T-cell (primary cell): ENCODE data around the gene IMMP2L. TPM values are rescaled to one million over a fixed set of nuclear protein-coding genes. Genes with fewer than 3 reads are reported as not detected.
"Not testable (repeated sequence)": the region's sequence is repeated elsewhere in the genome, so short reads cannot be mapped to it uniquely, and the experiment has no call there.

Source experiments
- ATAC-seq, 4 experiments: fragments of 200-7000 bp in 3 of 4; fragments of 150-1000 bp in 1 of 4; cut with Tn5 transposase; replicated peaks in 1 of 4; 1 replicate in 3 of 4; 2 replicates in 1 of 4; pipeline ENCODE4 v1.10.0; 2021; ENCODE audit warnings: moderate library complexity in 3 of 4, mild to moderate bottlenecking in 2 of 4, moderate number of reproducible peaks in 1 of 4
- CTCF ChIA-PET, 2 donors: fragments of 300-600 bp; sonication (Branson Sonifier 250); formaldehyde crosslinking; loops; one replicate each; lab custom pipeline; 2022; ENCODE audit warnings: antibody characterized with exemption in 2 of 2; lab: Charles Lee
- POLR2A ChIA-PET, 2 donors: fragments of 300-600 bp; sonication (Branson Sonifier 250); formaldehyde crosslinking; loops; one replicate each; lab custom pipeline; 2022; ENCODE audit warnings: antibody characterized with exemption in 2 of 2; lab: Charles Lee
- DNase-seq, 35 experiments: peaks; one replicate each; pipeline versions ENCODE4 v3.0.0 to v3.0.0-alpha.2; 2013 to 2023
- H3K27ac ChIP-seq: one replicate; pipeline ENCODE4 v1.5.1; 2013; ENCODE audit warnings: low read length
- H3K27me3 ChIP-seq, 2 experiments: replicated peaks in 1 of 2; 1 replicate in 1 of 2; 2 replicates in 1 of 2; pipeline versions ENCODE4 v1.6.1 to v1.7.0; 2013; ENCODE audit warnings: low read length in 1 of 2, mixed read lengths in 1 of 2; ENCODE audit not compliant: control insufficient read depth in 2 of 2, insufficient read depth in 2 of 2; ENCODE audit errors: extremely low read depth in 1 of 2
- H3K36me3 ChIP-seq, 2 donors: 1 replicate in 1 of 2; 2 replicates in 1 of 2; pipeline versions ENCODE4 v1.6.1 to v1.7.0; 2013; ENCODE audit warnings: low read length in 1 of 2; ENCODE audit not compliant: control insufficient read depth in 2 of 2, insufficient read depth in 1 of 2; ENCODE audit errors: extremely low read depth in 1 of 2
- H3K4me1 ChIP-seq, 2 experiments: 1 replicate in 1 of 2; 2 replicates in 1 of 2; pipeline versions ENCODE4 v1.6.1 to v1.7.0; 2013; ENCODE audit warnings: low read length in 2 of 2, mixed read lengths in 1 of 2; ENCODE audit not compliant: insufficient read depth in 2 of 2, control insufficient read depth in 1 of 2; ENCODE audit errors: extremely low read depth in 1 of 2
- H3K4me3 ChIP-seq, 2 donors: 1 replicate in 1 of 2; 2 replicates in 1 of 2; pipeline versions ENCODE4 v1.5.1 to v1.7.0; 2013; ENCODE audit warnings: mild to moderate bottlenecking in 2 of 2, low read length in 1 of 2, moderate library complexity in 1 of 2; ENCODE audit not compliant: control insufficient read depth in 1 of 2; ENCODE audit errors: extremely low read depth in 1 of 2
- H3K9me3 ChIP-seq: 2 replicates; pipeline ENCODE4 v1.7.0; 2013
- H3K27ac Mint-ChIP-seq, 2 donors: one replicate each; pipeline ENCODE4 v1.8.0; 2020 to 2021; ENCODE audit warnings: mild to moderate bottlenecking in 2 of 2, mixed read lengths in 2 of 2
- H3K27me3 Mint-ChIP-seq, 2 donors: one replicate each; pipeline ENCODE4 v1.8.0; 2021 to 2022; ENCODE audit warnings: mixed read lengths in 2 of 2
- H3K36me3 Mint-ChIP-seq: one replicate; pipeline ENCODE4 v1.8.0; 2021; ENCODE audit warnings: mixed read lengths
- H3K4me1 Mint-ChIP-seq, 3 donors: one replicate each; pipeline ENCODE4 v1.8.0; 2020 to 2022; ENCODE audit warnings: mixed read lengths in 3 of 3, mild to moderate bottlenecking in 1 of 3
- H3K4me3 Mint-ChIP-seq, 3 donors: one replicate each; pipeline ENCODE4 v1.8.0; 2020 to 2022; ENCODE audit warnings: mild to moderate bottlenecking in 3 of 3, mixed read lengths in 3 of 3, moderate library complexity in 3 of 3
- H3K9me3 Mint-ChIP-seq, 3 donors: one replicate each; pipeline ENCODE4 v1.8.0; 2020 to 2022; ENCODE audit warnings: mixed read lengths in 3 of 3
- WGBS: methylation state at CpG from one replicate; pipeline ENCODE4 v1.1.5; 2013; ENCODE audit warnings: missing lambda C conversion rate; ENCODE audit not compliant: insufficient coverage; 5-methylcytosine and 5-hydroxymethylcytosine counted together
- total RNA-seq, 35 experiments: library from RNA in 6 of 35; stranded (reverse) in 6 of 35; fragments of 120-200 nt in 1 of 35; gene quantifications; one replicate each; pipeline versions ENCODE4 v1.2.1 to v1.2.4 and lab custom pipeline; 2013 to 2026

IMMP2L gene
- total RNA-seq, 5 donors from 2014 or later (not counting 1 experiment from before 2014, with no cell fraction given): 14.1 to 27.3 (median 21.7) TPM

DNA sequence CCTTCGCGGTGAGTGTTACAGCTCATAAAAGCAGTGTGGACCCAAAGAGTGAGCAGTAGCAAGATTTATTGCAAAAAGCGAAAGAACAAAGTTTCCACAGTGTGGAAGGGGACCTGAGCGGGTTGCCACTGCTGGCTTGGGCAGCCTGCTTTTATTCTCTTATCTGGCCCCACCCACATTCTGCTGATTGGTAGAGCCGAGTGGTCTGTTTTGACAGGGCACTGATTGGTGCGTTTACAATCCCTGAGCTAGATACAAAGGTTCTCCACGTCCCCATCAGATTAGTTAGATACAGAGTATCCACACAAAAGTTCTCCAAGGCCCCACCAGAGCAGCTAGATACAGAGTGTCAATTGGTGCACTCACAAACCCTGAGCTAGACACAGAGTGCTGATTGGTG is 18.9 kb upstream of the IMMP2L start:
- H3K9me3 Mint-ChIP-seq: peaks cover 5 to 17% (median 12%) of the 10 kb centered on the region in 3 donors
- POLR2A ChIA-PET: interaction anchor here in 1 of 2 donors (0.6 kb wide), 1 partner anchor 1273 kb away, joined by 3 read pairs; no protein-coding TSS in a partner anchor
- H3K27me3 ChIP-seq, H3K27me3 Mint-ChIP-seq, H3K27ac ChIP-seq, H3K4me1 Mint-ChIP-seq, CTCF ChIA-PET, H3K4me1 ChIP-seq, ATAC-seq, H3K4me3 Mint-ChIP-seq, DNase-seq, H3K9me3 ChIP-seq, H3K36me3 ChIP-seq, H3K27ac Mint-ChIP-seq, H3K4me3 ChIP-seq, H3K36me3 Mint-ChIP-seq: not testable (repeated sequence)
- 100% methylated on average over 1 of the region's 7 CpGs for WGBS

DNA sequence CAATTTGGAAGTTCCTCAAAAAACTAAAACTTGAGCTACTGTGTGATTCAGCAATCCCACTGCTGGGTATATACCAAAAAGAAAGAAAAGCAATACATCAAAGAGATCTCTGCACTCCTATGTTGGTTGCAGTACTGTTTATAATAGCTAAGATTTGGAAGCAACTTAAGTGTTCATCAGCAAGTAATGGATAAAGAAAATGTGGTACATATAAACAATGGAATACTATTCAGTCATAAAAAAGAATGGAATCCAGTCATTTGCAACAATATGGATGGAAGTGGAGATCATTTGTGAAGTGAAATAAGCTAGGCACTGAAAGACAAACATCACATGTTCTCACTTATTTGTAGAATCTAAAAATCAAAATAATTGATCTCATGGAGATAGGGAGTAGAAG is 16.5 kb upstream of the IMMP2L start:
- DNase-seq (no peak), ATAC-seq (no peak)
- H3K4me1 ChIP-seq: no peaks in the 10 kb centered on the region
- no peaks in the 10 kb centered on the region for H3K36me3 ChIP-seq
- POLR2A ChIA-PET: no interaction called here
- Mint-ChIP-seq H3K36me3 (no peaks in the 10 kb centered on the region), H3K9me3 (peaks cover 5 to 17% (median 12%) of the 10 kb centered on the region in 3 donors), H3K4me3 (no peak overlapping the region), H3K27ac (no peak overlapping the region), H3K27me3 (peaks cover 0 to 3% of the 10 kb centered on the region in 2 donors), H3K4me1 (no peaks in the 10 kb centered on the region)
- H3K27ac ChIP-seq: no peak overlapping the region
- H3K27me3 ChIP-seq: peaks cover 0 to 1% of the 10 kb centered on the region in 2 experiments
- CTCF ChIA-PET: no interaction called here
- peaks cover 4% of the 10 kb centered on the region for H3K9me3 ChIP-seq
- no peak overlapping the region for H3K4me3 ChIP-seq

- Histone ChIP-seq H3K36me3 (no peaks in the 10 kb centered on the region), H3K27me3 (peaks cover 0 to 2% of the 10 kb centered on the region in 2 experiments), H3K4me3 (no peak overlapping the region), H3K27ac (no peak overlapping the region), H3K9me3 (peaks cover 7% of the 10 kb centered on the region), H3K4me1 (no peaks in the 10 kb centered on the region)
- 95% methylated on average over 4 of the region's 5 CpGs for WGBS
- CTCF ChIA-PET: no interaction called here
- Mint-ChIP-seq H3K4me3 (no peak overlapping the region), H3K27ac (no peak overlapping the region), H3K9me3 (peaks cover 9 to 13% (median 12%) of the 10 kb centered on the region in 3 donors), H3K27me3 (peaks cover 10 to 18% of the 10 kb centered on the region in 2 donors), H3K36me3 (peaks cover 6% of the 10 kb centered on the region), H3K4me1 (no peaks in the 10 kb centered on the region)
- ATAC-seq (no peak), DNase-seq (no peak)
- POLR2A ChIA-PET: no interaction called here
Measured at GRCh38 chr7:111571720-111572119, 9.4 kb upstream of the IMMP2L start.

DNA sequence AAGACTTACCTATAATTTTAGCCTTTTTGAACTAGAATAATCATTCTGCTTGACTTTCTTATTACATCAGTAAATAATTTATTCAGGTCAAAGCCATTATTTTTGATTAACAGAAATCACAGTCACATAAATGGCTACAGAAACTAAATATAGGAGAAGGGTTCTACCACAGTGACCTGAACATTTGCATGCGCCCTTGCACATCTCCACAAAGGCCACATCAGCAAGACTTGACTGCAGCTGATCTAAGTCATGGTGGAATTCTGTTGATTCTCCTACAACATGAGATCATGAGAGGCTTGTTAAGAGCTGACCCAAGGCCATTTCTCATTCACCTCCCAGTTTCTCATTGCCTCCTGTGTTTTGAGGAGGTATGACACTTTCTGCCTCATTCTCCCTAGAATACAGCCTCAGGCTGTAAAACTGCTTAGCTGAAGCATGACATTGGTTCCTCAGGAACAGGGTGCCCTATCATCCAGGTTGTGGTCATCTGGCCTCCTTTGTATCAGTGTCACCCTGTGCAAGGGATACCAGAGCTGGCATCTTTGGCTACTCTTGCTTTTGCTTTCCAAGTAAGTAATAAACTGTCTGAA is 6.7 kb upstream of the IMMP2L start:
- Mint-ChIP-seq H3K4me1 (no peaks in the 10 kb centered on the region), H3K9me3 (peaks cover 9 to 13% (median 12%) of the 10 kb centered on the region in 3 donors), H3K27ac (no peak overlapping the region), H3K4me3 (no peak overlapping the region), H3K36me3 (peaks cover 6% of the 10 kb centered on the region), H3K27me3 (peaks cover 10 to 15% of the 10 kb centered on the region in 2 donors)
- CTCF ChIA-PET: no interaction called here
- Histone ChIP-seq H3K27ac (no peak overlapping the region), H3K9me3 (peaks cover 3% of the 10 kb centered on the region), H3K4me3 (no peak overlapping the region), H3K4me1 (no peaks in the 10 kb centered on the region), H3K27me3 (peaks cover 0 to 2% of the 10 kb centered on the region in 2 experiments), H3K36me3 (no peaks in the 10 kb centered on the region)
- POLR2A ChIA-PET: interaction anchor here in 1 of 2 donors (0.6 kb wide), 1 partner anchor 32 kb away, joined by 4 read pairs; no protein-coding TSS in a partner anchor
- WGBS: no CpG with 5 or more reads among the region's 1 CpG
- no peak for ATAC-seq
- DNase-seq: no peak

DNA sequence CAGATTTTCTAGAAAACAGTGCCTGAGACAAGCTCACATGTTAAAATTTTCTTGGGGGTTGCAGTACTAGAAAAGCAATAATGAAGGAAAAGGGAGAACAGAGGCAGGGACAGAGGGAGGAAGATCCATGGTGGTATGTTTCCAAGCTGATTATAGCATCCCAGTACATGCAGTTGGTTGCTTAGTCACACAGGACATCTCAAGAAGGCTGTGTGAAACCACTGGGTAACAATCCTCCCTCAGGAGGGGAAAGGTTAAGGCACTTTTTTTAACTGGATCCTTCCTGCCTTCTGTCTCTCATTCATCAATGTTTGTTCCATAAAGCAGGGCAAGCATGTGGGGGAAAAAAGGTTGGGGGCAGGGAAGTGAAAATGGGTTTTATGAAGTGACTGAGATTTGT is 6.1 kb upstream of the IMMP2L start:
- H3K27ac Mint-ChIP-seq: no peak overlapping the region
- POLR2A ChIA-PET: no interaction called here
- no peak overlapping the region for H3K4me3 ChIP-seq
- H3K4me1 Mint-ChIP-seq: peaks cover 0 to under 1% (median 0%) of the 10 kb centered on the region in 3 donors
- H3K36me3 ChIP-seq: no peaks in the 10 kb centered on the region
- peaks cover 9 to 13% (median 12%) of the 10 kb centered on the region in 3 donors for H3K9me3 Mint-ChIP-seq
- H3K36me3 Mint-ChIP-seq: peaks cover 6% of the 10 kb centered on the region
- peaks cover 0 to 2% of the 10 kb centered on the region in 2 experiments for H3K27me3 ChIP-seq
- no peaks in the 10 kb centered on the region for H3K4me1 ChIP-seq
- ATAC-seq (no peak), DNase-seq (no peak)
- no peak overlapping the region for H3K4me3 Mint-ChIP-seq
- no peak overlapping the region for H3K27ac ChIP-seq
- H3K27me3 Mint-ChIP-seq: peaks cover 10 to 13% of the 10 kb centered on the region in 2 donors
- CTCF ChIA-PET: no interaction called here
- peaks cover 3% of the 10 kb centered on the region for H3K9me3 ChIP-seq

- Histone ChIP-seq H3K36me3 (no peaks in the 10 kb centered on the region), H3K4me3 (no peak overlapping the region), H3K4me1 (peaks cover 18 to 19% of the 10 kb centered on the region in 2 experiments), H3K27ac (no peak overlapping the region), H3K9me3 (no peaks in the 10 kb centered on the region), H3K27me3 (no peaks in the 10 kb centered on the region)
- no peaks in the 10 kb centered on the region for H3K36me3 Mint-ChIP-seq
- CTCF ChIA-PET: no interaction called here
- peaks cover 8 to 10% of the 10 kb centered on the region in 2 donors for H3K27me3 Mint-ChIP-seq
- peak overlapping the region; percentile 75 to 86 (median 82) for H3K4me3 Mint-ChIP-seq
- no CpG with 5 or more reads among the region's 1 CpG for WGBS
- H3K27ac Mint-ChIP-seq: no peak overlapping the region
- no peaks in the 10 kb centered on the region for H3K9me3 Mint-ChIP-seq
- POLR2A ChIA-PET: interaction anchor here in 1 of 2 donors (0.5 kb wide), 1 partner anchor 636 kb away, joined by 4 read pairs; no protein-coding TSS in a partner anchor
- DNase-seq: no peak
- ATAC-seq: no peak
- peaks cover 31 to 35% (median 35%) of the 10 kb centered on the region in 3 donors for H3K4me1 Mint-ChIP-seq
Measured at GRCh38 chr7:111564078-111564477, 1.8 kb upstream of the IMMP2L start.
